HepG2 (cell line): Measurements from ENCODE around the gene CFAP45. TPM values are rescaled to one million over a fixed set of nuclear protein-coding genes. Genes with fewer than 3 reads are reported as not detected.

Experiments used
- ATAC-seq: fragments of 200-7000 bp; cut with Tn5 transposase; 3 replicates; pipeline ENCODE4 v1.9.1; 2020; ENCODE audit warnings: mild to moderate bottlenecking, moderate library complexity
- BruUV-seq: library from RNA; stranded (reverse); fragments of 400-500 nt; replicated peaks from 2 replicates; lab custom pipeline; 2021; lab: Mats Ljungman, UMichigan
- CTCF ChIA-PET: fragments of 300-600 bp; formaldehyde crosslinking; extraction: SDS; loops from one replicate; lab custom pipeline; 2021; ENCODE audit warnings: low total read pairs, inconsistent platforms, low intra/inter-chr PET ratio; lab: Yijun Ruan, JAX
- POLR2A ChIA-PET: fragments of 350-600 bp; sonication (Branson Sonifier 250); formaldehyde crosslinking; loops from one replicate; lab custom pipeline; 2020; ENCODE audit warnings: antibody characterized with exemption, inconsistent platforms; lab: Yijun Ruan, JAX
- DNase-seq: peaks from one replicate; pipeline ENCODE4 v3.0.0-alpha.2; 2015; ENCODE audit warnings: low spot score
- FAIRE-seq: peaks from 3 replicates; lab custom pipeline; 2011; peaks lifted over from hg19 to GRCh38; lab: Jason Lieb, UNC
- H2AFZ ChIP-seq: one replicate; pipeline ENCODE4 v1.6.1; 2011; ENCODE audit warnings: low read length, inconsistent platforms
- H3K27ac ChIP-seq: fragments of 300-600 bp; 3 replicates; pipeline ENCODE4 v1.8.0; 2011; ENCODE audit warnings: mixed run types, mild to moderate bottlenecking, mixed read lengths, low read length, inconsistent platforms; ENCODE audit not compliant: insufficient read depth; ENCODE audit errors: extremely low read length
- H3K27me3 ChIP-seq, 2 experiments: fragments of 200-600 bp in 1 of 2; 2 replicates in 1 of 2; 3 replicates in 1 of 2; pipeline versions ENCODE4 v1.6.0 to v1.8.0; 2011; ENCODE audit warnings: low read length in 2 of 2, mild to moderate bottlenecking in 2 of 2, moderate library complexity in 2 of 2, inconsistent platforms in 1 of 2; ENCODE audit not compliant: insufficient read depth in 2 of 2, control insufficient read depth in 1 of 2
- H3K36me3 ChIP-seq, 2 experiments: fragments of 200-600 bp in 1 of 2; replicated peaks in 1 of 2; 2 replicates in 1 of 2; 3 replicates in 1 of 2; pipeline versions ENCODE4 v1.5.1 to v1.8.0; 2011; ENCODE audit warnings: low read length in 2 of 2, inconsistent platforms in 1 of 2; ENCODE audit not compliant: insufficient read depth in 2 of 2, control insufficient read depth in 1 of 2
- H3K4me1 ChIP-seq: 2 replicates; pipeline ENCODE4 v1.5.1; 2012; ENCODE audit warnings: low read length, inconsistent platforms; ENCODE audit not compliant: insufficient read depth
- H3K4me2 ChIP-seq: 2 replicates; pipeline ENCODE4 v1.6.0; 2011; ENCODE audit warnings: low read depth, low read length, inconsistent platforms
- H3K4me3 ChIP-seq, 3 experiments: fragments of 200-600 bp in 1 of 3; sonication (generic), shearing (Covaris generic) in 1 of 3; replicated peaks in 1 of 3; 2 replicates each; pipeline ENCODE4 v1.5.1; 2011 to 2016; ENCODE audit warnings: low read length in 3 of 3, inconsistent platforms in 2 of 3, low read depth in 2 of 3, mild to moderate bottlenecking in 2 of 3, control low read depth in 1 of 3, mixed read lengths in 1 of 3; ENCODE audit not compliant: insufficient read depth in 1 of 3
- H3K79me2 ChIP-seq: one replicate; pipeline ENCODE4 v1.6.1; 2011; ENCODE audit warnings: low read length, inconsistent platforms; ENCODE audit not compliant: insufficient read depth
- H3K9ac ChIP-seq: 2 replicates; pipeline ENCODE4 v1.6.0; 2011; ENCODE audit warnings: mild to moderate bottlenecking, low read depth, low read length, inconsistent platforms; ENCODE audit not compliant: insufficient read depth
- H3K9me3 ChIP-seq: 2 replicates; pipeline ENCODE4 v1.5.1; 2012; ENCODE audit warnings: mild to moderate bottlenecking, low read length
- H4K20me1 ChIP-seq: 2 replicates; pipeline ENCODE4 v1.6.0; 2011; ENCODE audit warnings: inconsistent platforms, mild to moderate bottlenecking, low read length, moderate library complexity; ENCODE audit not compliant: insufficient read depth
- BCL6 ChIP-seq: IDR thresholded peaks from 2 replicates; pipeline ENCODE4 v1.6.1; 2016; ENCODE audit warnings: missing genetic modification reagents, missing compliant biosample characterization
- CAMTA2 ChIP-seq: sonication (generic); formaldehyde crosslinking; IDR thresholded peaks from 2 replicates; pipeline ENCODE4 v1.4.0; 2020; ENCODE audit warnings: mild to moderate bottlenecking, missing genetic modification reagents, borderline replicate concordance
- KMT2B ChIP-seq: IDR thresholded peaks from 2 replicates; pipeline ENCODE4 v1.6.1; 2016; ENCODE audit warnings: missing genetic modification reagents, missing compliant biosample characterization
- MAF1 ChIP-seq: sonication (generic); formaldehyde crosslinking; IDR thresholded peaks from 2 replicates; pipeline ENCODE4 v1.5.0; 2020; ENCODE audit warnings: missing genetic modification reagents, borderline replicate concordance
- POLR2A ChIP-seq, 2 experiments: IDR thresholded peaks; 2 replicates each; pipeline ENCODE4 v1.6.1; 2011; ENCODE audit warnings: low read depth in 2 of 2, low read length in 2 of 2, mild to moderate bottlenecking in 1 of 2, moderate library complexity in 1 of 2; ENCODE audit not compliant: insufficient read depth in 1 of 2
- TGIF2 ChIP-seq: IDR thresholded peaks from 2 replicates; pipeline ENCODE4 v1.6.1; 2016; ENCODE audit warnings: control low read depth, missing compliant biosample characterization
- ZNF101 ChIP-seq: sonication (generic); formaldehyde crosslinking; IDR thresholded peaks from 2 replicates; pipeline ENCODE4 v1.4.0; 2020; ENCODE audit warnings: mild to moderate bottlenecking, low read depth, missing genetic modification reagents, borderline replicate concordance
- ZNF138 ChIP-seq: sonication (generic); formaldehyde crosslinking; IDR thresholded peaks from 2 replicates; pipeline ENCODE4 v1.5.0; 2020; ENCODE audit warnings: mild to moderate bottlenecking, low read depth, missing genetic modification reagents
- ZNF558 ChIP-seq: sonication (generic); formaldehyde crosslinking; IDR thresholded peaks from 2 replicates; pipeline ENCODE4 v1.9.0; 2022; ENCODE audit warnings: mild to moderate bottlenecking, missing genetic modification reagents, borderline replicate concordance
- ZNF761 ChIP-seq: sonication (generic); formaldehyde crosslinking; conservative IDR thresholded peaks from 2 replicates; pipeline ENCODE4 v1.4.0; 2020; ENCODE audit warnings: mild to moderate bottlenecking, missing genetic modification reagents
- WGBS: methylation state at CpG from one replicate; pipeline ENCODE4 v1.1.6; 2017; ENCODE audit warnings: low lambda C conversion rate; 5-methylcytosine and 5-hydroxymethylcytosine counted together
- in situ Hi-C: cut with HindIII; loops from 2 replicates; pipeline ENCODE4 v1.10.0; 2017; ENCODE audit warnings: low pct_unique_long_range_greater_than_20kb; ENCODE audit not compliant: extremely low pct_ligation_motif_present
- intact Hi-C: fragments of 100-400 bp; cut with micrococcal nuclease; formaldehyde crosslinking; loops from one replicate; pipeline ENCODE4 v1.10.0; 2022; ENCODE audit not compliant: unreplicated experiment
- polyA plus RNA-seq, 8 experiments: library from polyadenylated mRNA; depleted of rRNA in 3 of 8; stranded (reverse) in 7 of 8; unstranded in 1 of 8; fragments of >200 nt; fragmentation: Illumina TruSeq in 4 of 8; extraction: Trizol in 4 of 8; gene quantifications; 2 replicates each; pipeline versions ENCODE4 v1.2.1 to v1.2.3, GENCODE V29; 2011 to 2016; ENCODE audit warnings: low read depth in 4 of 8, missing spikeins in 1 of 8, mixed read lengths in 1 of 8; ENCODE audit not compliant: insufficient read depth in 1 of 8
- total RNA-seq, 5 experiments: library from RNA; depleted of rRNA; stranded (reverse); fragments of >200 nt; fragmentation: Illumina TruSeq; extraction: Trizol; gene quantifications; 2 replicates each; pipeline ENCODE4 v1.2.3, GENCODE V29; 2016; ENCODE audit warnings: low read depth in 1 of 5

Gene CFAP45
- total and polyA plus RNA-seq, 2 of the 13 experiments (the other 11 are each of a cell fraction or from before 2014, with no cell fraction given) = not detected

DNA sequence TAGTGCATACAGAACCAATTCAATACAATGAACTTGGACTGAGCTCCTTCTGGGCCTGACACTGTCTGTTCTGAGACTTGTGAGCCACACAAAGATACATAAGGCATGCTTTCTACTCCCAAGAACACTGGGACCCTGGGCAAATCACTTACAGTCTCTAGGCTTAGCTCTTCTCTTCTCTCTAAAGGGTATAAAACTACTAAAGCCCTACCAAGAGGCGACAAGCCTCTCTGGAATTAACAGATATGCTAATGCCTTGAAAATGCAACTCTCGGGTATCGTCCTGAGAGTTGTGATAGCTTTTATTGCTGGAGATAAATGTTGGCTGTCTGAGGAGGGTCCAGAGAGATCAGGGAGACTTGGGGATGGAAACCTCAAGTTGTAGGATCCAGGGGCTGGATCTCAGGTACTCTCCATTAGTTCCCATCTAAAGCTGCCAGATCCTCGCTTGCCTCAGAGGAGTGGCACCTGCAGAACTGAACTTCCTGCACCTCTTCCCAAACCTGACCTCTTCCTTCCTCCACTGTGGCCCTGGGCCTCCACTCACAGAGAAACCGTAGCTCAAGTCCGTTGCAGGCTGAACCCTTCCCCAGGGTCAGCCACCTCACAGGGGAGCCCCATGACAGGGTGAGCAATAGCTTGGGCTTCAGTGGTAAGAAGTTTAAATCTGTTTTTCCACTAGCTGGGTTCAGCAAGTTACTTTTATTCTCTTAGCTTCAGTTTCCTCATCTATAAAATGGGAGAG lies 11.5 kb upstream of the CFAP45 start:
- H2AFZ ChIP-seq = no peak overlapping the region
- H3K4me1 ChIP-seq = peaks cover 13% of the 10 kb centered on the region
- H3K9me3 ChIP-seq = no peaks in the 10 kb centered on the region
- in situ Hi-C loops = no loop called here
- no peak overlapping the region for H3K4me3 ChIP-seq
- ChIA-PET CTCF (no interaction called here), POLR2A (no interaction called here)
- no TSS peak for BruUV-seq
- H3K9ac ChIP-seq = no peak overlapping the region
- no peak for ATAC-seq
- no peaks in the 10 kb centered on the region for H3K79me2 ChIP-seq
- H3K27me3 ChIP-seq = peaks cover 0 to 4% of the 10 kb centered on the region in 2 experiments; a peak in 1 of 5 replicates
- no peak for DNase-seq
- no peak for TF ChIP-seq MAF1 (CRISPR knock-in tag)
- no peak for TF ChIP-seq ZNF761 (CRISPR knock-in tag)
- no peak for TF ChIP-seq CAMTA2 (CRISPR knock-in tag)
- TF ChIP-seq BCL6 (CRISPR knock-in tag) = no peak
- no peak for TF ChIP-seq ZNF138 (CRISPR knock-in tag)
- no peak for TF ChIP-seq KMT2B (CRISPR knock-in tag)
- no peak for TF ChIP-seq ZNF101 (CRISPR knock-in tag)
- TF ChIP-seq TGIF2 (CRISPR knock-in tag) = no peak
- no peak for TF ChIP-seq ZNF558 (CRISPR knock-in tag)
- TF ChIP-seq POLR2A (IDR thresholded peaks at IDR 0.05; ENCODE audit: insufficient read depth in 1 of 2, low read depth in 2 of 2, low read length in 2 of 2) = no peak
- WGBS = 19% methylated on average over 4 of the region's 6 CpGs
- no peaks in the 10 kb centered on the region for H3K36me3 ChIP-seq
- FAIRE-seq = no peak
- intact Hi-C loops = no loop called here
- no peak overlapping the region for H3K27ac ChIP-seq
- no peaks in the 10 kb centered on the region for H4K20me1 ChIP-seq
- no peak overlapping the region for H3K4me2 ChIP-seq
